Fibroblast of lung (primary cell): ENCODE results near the gene A3GALT2. TPM values are rescaled to one million over a fixed set of nuclear protein-coding genes. Genes with fewer than 3 reads are reported as not detected.

Experiments
- DNase-seq, 2 donors: peaks; one replicate each; pipeline versions ENCODE4 v3.0.0 to v3.0.0-alpha.2; 2010; ENCODE audit warnings: low read depth in 2 of 2
- H2AFZ ChIP-seq: 2 replicates; pipeline ENCODE4 v1.5.1; 2012; ENCODE audit warnings: low read length, control low read depth, inconsistent platforms
- H3K27ac ChIP-seq: 2 replicates; pipeline ENCODE4 v1.5.1; 2011; ENCODE audit warnings: low read length, control low read depth; ENCODE audit not compliant: insufficient read depth
- H3K27me3 ChIP-seq: 2 replicates; pipeline ENCODE4 v1.5.1; 2011; ENCODE audit warnings: mild to moderate bottlenecking, low read length; ENCODE audit not compliant: control insufficient read depth, insufficient read depth
- H3K36me3 ChIP-seq: 2 replicates; pipeline ENCODE4 v1.5.1; 2011; ENCODE audit warnings: low read length; ENCODE audit not compliant: control insufficient read depth, insufficient read depth
- H3K4me1 ChIP-seq: 2 replicates; pipeline ENCODE4 v1.5.1; 2011; ENCODE audit warnings: low read length; ENCODE audit not compliant: control insufficient read depth, insufficient read depth; ENCODE audit errors: extremely low read depth
- H3K4me2 ChIP-seq: 2 replicates; pipeline ENCODE4 v1.5.1; 2011; ENCODE audit warnings: low read length, control low read depth; ENCODE audit not compliant: insufficient read depth; ENCODE audit errors: extremely low read depth
- H3K4me3 ChIP-seq, 4 experiments: fragments of 200-600 bp in 1 of 4; sonication (generic) in 1 of 4; replicated peaks in 1 of 4; 2 replicates each; pipeline ENCODE4 v1.5.1; 2011 to 2016; ENCODE audit warnings: low read length in 4 of 4, low read depth in 3 of 4, mild to moderate bottlenecking in 3 of 4, control low read depth in 2 of 4, inconsistent platforms in 1 of 4, mixed read lengths in 1 of 4; ENCODE audit not compliant: insufficient read depth in 1 of 4; ENCODE audit errors: control extremely low read depth in 1 of 4
- H3K79me2 ChIP-seq: 2 replicates; pipeline ENCODE4 v1.5.1; 2012; ENCODE audit warnings: mild to moderate bottlenecking, low read length, inconsistent platforms; ENCODE audit not compliant: control insufficient read depth, insufficient read depth
- H3K9ac ChIP-seq: 2 replicates; pipeline ENCODE4 v1.5.1; 2011; ENCODE audit warnings: mild to moderate bottlenecking, low read length, control low read depth; ENCODE audit not compliant: insufficient read depth
- H3K9me3 ChIP-seq: 2 replicates; pipeline ENCODE4 v1.5.1; 2012; ENCODE audit warnings: low read depth, low read length; ENCODE audit not compliant: control insufficient read depth, insufficient read depth
- H4K20me1 ChIP-seq: 2 replicates; pipeline ENCODE4 v1.5.1; 2011; ENCODE audit warnings: low read length; ENCODE audit not compliant: control insufficient read depth, insufficient read depth; ENCODE audit errors: extremely low read depth
- CTCF ChIP-seq, 2 donors: IDR thresholded peaks in 1 of 2; conservative IDR thresholded peaks in 1 of 2; 1 replicate in 1 of 2; 2 replicates in 1 of 2; pipeline ENCODE4 v1.5.1; 2011 to 2012; ENCODE audit warnings: low read length in 2 of 2, control low read depth in 1 of 2, inconsistent platforms in 1 of 2, low read depth in 1 of 2, mild to moderate bottlenecking in 1 of 2
- EZH2 ChIP-seq: IDR thresholded peaks from 2 replicates; pipeline ENCODE4 v1.5.1; 2012; ENCODE audit warnings: low read length, control low read depth, mild to moderate bottlenecking; ENCODE audit errors: missing control alignments
- polyA plus RNA-seq, 2 donors: library from polyadenylated mRNA; depleted of rRNA in 1 of 2; stranded (reverse) in 1 of 2; unstranded in 1 of 2; fragments of >200 nt; gene quantifications; 2 replicates each; pipeline ENCODE4 v1.2.1, GENCODE V29; 2011 to 2012; ENCODE audit warnings: missing spikeins in 1 of 2
- total RNA-seq: library from RNA; depleted of rRNA; stranded (reverse); fragments of >200 nt; gene quantifications from 2 replicates; pipeline ENCODE4 v1.2.1, GENCODE V29; 2014

The A3GALT2 gene
- total and polyA plus RNA-seq, 2 donors (not counting 1 experiment from before 2014, with no cell fraction given), result not detected

GRCh38 chr1:33305016-33305415 lies 15.9 kb downstream of the A3GALT2 start:
- no peaks in the 10 kb centered on the region for H3K36me3 ChIP-seq
- no peaks in the 10 kb centered on the region for H3K27me3 ChIP-seq
- peaks cover 6% of the 10 kb centered on the region for H3K4me1 ChIP-seq
- H4K20me1 ChIP-seq, result no peaks in the 10 kb centered on the region
- no peak overlapping the region for H3K27ac ChIP-seq
- H3K79me2 ChIP-seq, result no peaks in the 10 kb centered on the region
- DNase-seq, result no peak
- H2AFZ ChIP-seq, result no peak overlapping the region
- H3K9ac ChIP-seq, result no peak overlapping the region
- H3K4me3 ChIP-seq, result no peak overlapping the region
- TF ChIP-seq CTCF (conservative IDR thresholded peaks at IDR 0.05 in 1 of 2, IDR thresholded peaks at IDR 0.05 in 1 of 2; ENCODE audit: low read depth in 1 of 2, low read length in 2 of 2) (no peak), EZH2 (no peak)
- H3K4me2 ChIP-seq, result no peak overlapping the region
- H3K9me3 ChIP-seq, result no peaks in the 10 kb centered on the region

- Histone ChIP-seq H2AFZ (no peak overlapping the region), H3K27ac (no peak overlapping the region), H3K79me2 (no peaks in the 10 kb centered on the region), H4K20me1 (no peaks in the 10 kb centered on the region), H3K4me2 (no peak overlapping the region), H3K4me3 (no peak overlapping the region), H3K9ac (no peak overlapping the region), H3K36me3 (peaks cover 2% of the 10 kb centered on the region), H3K27me3 (no peaks in the 10 kb centered on the region), H3K4me1 (peaks cover 8% of the 10 kb centered on the region), H3K9me3 (no peaks in the 10 kb centered on the region)
- DNase-seq, result no peak
- TF ChIP-seq EZH2, result no peak
- no peak for TF ChIP-seq CTCF (conservative IDR thresholded peaks at IDR 0.05 in 1 of 2, IDR thresholded peaks at IDR 0.05 in 1 of 2; ENCODE audit: low read depth in 1 of 2, low read length in 2 of 2)
These were observed 18.6 kb downstream of the A3GALT2 start for GRCh38 chr1:33302325-33302724.

DNA sequence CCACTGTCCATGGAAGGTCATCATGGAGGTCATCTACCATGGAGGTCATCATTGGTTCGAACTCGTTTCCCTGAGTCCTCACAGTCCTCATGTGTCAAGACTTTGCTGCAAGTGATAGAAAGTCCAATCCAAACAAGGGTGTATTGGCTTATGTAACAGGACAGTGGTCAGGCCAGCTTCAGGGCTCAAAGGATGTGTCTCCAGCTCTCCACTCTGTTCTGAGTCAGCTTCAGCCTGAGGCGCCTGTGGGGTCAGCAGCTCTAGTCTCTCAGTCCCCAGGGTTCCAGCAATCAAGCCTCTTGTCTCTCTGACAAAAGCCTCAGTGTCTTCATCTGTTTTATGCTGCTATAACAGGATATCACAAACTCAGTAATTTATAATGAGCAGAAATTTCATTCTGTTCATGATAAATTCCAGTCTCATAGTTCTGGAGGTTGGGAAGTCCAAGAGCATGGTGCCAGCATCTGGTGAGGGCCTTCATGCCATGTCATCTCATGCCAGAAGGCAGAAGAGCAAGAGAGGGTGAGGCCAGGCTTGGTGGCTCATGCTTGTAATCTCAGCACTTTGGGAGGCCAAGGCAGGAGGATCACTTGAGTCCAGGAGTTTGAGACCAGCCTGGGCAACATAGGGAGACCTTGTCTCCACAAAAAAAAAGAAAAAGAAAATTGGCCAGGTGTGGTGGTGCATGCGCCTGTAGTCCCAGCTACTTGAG lies 19.5 kb downstream of the A3GALT2 start:
- DNase-seq, result no peak
- no peak for TF ChIP-seq CTCF (conservative IDR thresholded peaks at IDR 0.05 in 1 of 2, IDR thresholded peaks at IDR 0.05 in 1 of 2; ENCODE audit: low read depth in 1 of 2, low read length in 2 of 2)
- no peak for TF ChIP-seq EZH2
- no peaks in the 10 kb centered on the region for H3K27me3 ChIP-seq
- H3K36me3 ChIP-seq, result peaks cover 2% of the 10 kb centered on the region
- no peak overlapping the region for H3K27ac ChIP-seq
- H3K9me3 ChIP-seq, result no peaks in the 10 kb centered on the region
- no peak overlapping the region for H3K4me2 ChIP-seq
- H2AFZ ChIP-seq, result no peak overlapping the region
- H3K79me2 ChIP-seq, result no peaks in the 10 kb centered on the region
- peaks cover 8% of the 10 kb centered on the region for H3K4me1 ChIP-seq
- H3K4me3 ChIP-seq, result no peak overlapping the region
- H3K9ac ChIP-seq, result no peak overlapping the region
- no peaks in the 10 kb centered on the region for H4K20me1 ChIP-seq
